ENCODE results near the gene PPP1R36.

DNA sequence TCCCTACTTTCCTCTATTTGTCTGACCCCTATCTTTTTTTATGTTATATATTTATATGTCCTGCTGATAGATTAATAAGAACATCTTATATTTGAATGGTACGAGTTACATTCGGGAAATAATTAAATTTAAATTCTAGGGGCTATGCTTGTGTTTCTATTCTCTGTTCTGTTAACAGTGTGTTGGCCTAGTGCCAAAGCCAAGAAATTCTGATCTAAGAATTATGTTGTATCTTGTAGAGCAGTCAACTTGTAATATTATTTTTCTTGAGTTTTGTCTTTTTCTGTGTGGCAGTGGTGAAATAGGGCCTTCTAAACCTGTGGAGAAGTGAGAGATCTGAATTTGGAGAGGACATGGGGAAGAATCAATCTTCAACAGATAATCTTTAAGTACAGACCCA is 18.2 kb upstream of the PPP1R36 start:
- TF ChIP-seq, protein P1, sequence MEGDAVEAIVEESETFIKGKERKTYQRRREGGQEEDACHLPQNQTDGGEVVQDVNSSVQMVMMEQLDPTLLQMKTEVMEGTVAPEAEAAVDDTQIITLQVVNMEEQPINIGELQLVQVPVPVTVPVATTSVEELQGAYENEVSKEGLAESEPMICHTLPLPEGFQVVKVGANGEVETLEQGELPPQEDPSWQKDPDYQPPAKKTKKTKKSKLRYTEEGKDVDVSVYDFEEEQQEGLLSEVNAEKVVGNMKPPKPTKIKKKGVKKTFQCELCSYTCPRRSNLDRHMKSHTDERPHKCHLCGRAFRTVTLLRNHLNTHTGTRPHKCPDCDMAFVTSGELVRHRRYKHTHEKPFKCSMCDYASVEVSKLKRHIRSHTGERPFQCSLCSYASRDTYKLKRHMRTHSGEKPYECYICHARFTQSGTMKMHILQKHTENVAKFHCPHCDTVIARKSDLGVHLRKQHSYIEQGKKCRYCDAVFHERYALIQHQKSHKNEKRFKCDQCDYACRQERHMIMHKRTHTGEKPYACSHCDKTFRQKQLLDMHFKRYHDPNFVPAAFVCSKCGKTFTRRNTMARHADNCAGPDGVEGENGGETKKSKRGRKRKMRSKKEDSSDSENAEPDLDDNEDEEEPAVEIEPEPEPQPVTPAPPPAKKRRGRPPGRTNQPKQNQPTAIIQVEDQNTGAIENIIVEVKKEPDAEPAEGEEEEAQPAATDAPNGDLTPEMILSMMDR (IDR thresholded peaks at IDR 0.05; ENCODE audit: low read depth, low read length) = no peak
- TF ChIP-seq POLR2A (IDR thresholded peaks at IDR 0.05; ENCODE audit: extremely low read depth, insufficient read length) = no peak
